Smooth muscle cell (in vitro differentiated cells): ENCODE measurements around the gene TCF21. TPM values are rescaled to one million over a fixed set of nuclear protein-coding genes. Genes with fewer than 3 reads are reported as not detected.

Experiments
- DNase-seq: peaks from one replicate; lab custom pipeline; 2025; ENCODE audit not compliant: unreplicated experiment; lab: John Stamatoyannopoulos, UW
- H2AFZ ChIP-seq: fragments of 200-600 bp; sonication (generic); 2 replicates; pipeline ENCODE4 v1.6.0; 2016; ENCODE audit warnings: antibody characterized with exemption, low read depth, mild to moderate bottlenecking
- H3F3A ChIP-seq: fragments of 200-600 bp; sonication (generic); 2 replicates; pipeline ENCODE4 v1.6.0; 2017; ENCODE audit warnings: antibody characterized with exemption, low read depth
- H3K27ac ChIP-seq: fragments of 200-600 bp; sonication (generic); 2 replicates; pipeline ENCODE4 v1.5.1; 2016; ENCODE audit warnings: low read depth, mild to moderate bottlenecking
- H3K27me3 ChIP-seq: fragments of 200-600 bp; sonication (generic); 2 replicates; pipeline ENCODE4 v1.6.1; 2016; ENCODE audit warnings: low read depth, mild to moderate bottlenecking
- H3K36me3 ChIP-seq: fragments of 200-600 bp; sonication (generic); 2 replicates; pipeline ENCODE4 v1.5.1; 2016; ENCODE audit warnings: low read depth
- H3K4me1 ChIP-seq: fragments of 200-600 bp; sonication (generic); 2 replicates; pipeline ENCODE4 v1.5.1; 2016; ENCODE audit warnings: low read depth
- H3K4me2 ChIP-seq: fragments of 200-600 bp; sonication (generic); 2 replicates; pipeline ENCODE4 v1.6.0; 2016; ENCODE audit warnings: mild to moderate bottlenecking
- H3K4me3 ChIP-seq: fragments of 200-600 bp; sonication (generic); 2 replicates; pipeline ENCODE4 v1.5.1; 2016; ENCODE audit warnings: mild to moderate bottlenecking
- H3K79me2 ChIP-seq: fragments of 200-600 bp; sonication (generic); 2 replicates; pipeline ENCODE4 v1.6.0; 2016; ENCODE audit warnings: low read depth, mild to moderate bottlenecking
- H3K9ac ChIP-seq: fragments of 200-600 bp; sonication (generic); 2 replicates; pipeline ENCODE4 v1.6.0; 2016; ENCODE audit warnings: low read depth
- H3K9me3 ChIP-seq: fragments of 200-600 bp; sonication (generic); replicated peaks from 2 replicates; pipeline ENCODE4 v1.5.1; 2016; ENCODE audit warnings: low read depth
- H4K20me1 ChIP-seq: fragments of 200-600 bp; sonication (generic); 2 replicates; pipeline ENCODE4 v1.6.0; 2016; ENCODE audit warnings: low read depth
- CTCF ChIP-seq: fragments of 200-600 bp; sonication (generic); IDR thresholded peaks from 2 replicates; pipeline ENCODE4 v1.5.1; 2017; ENCODE audit warnings: borderline replicate concordance, mild to moderate bottlenecking, antibody characterized with exemption; ENCODE audit not compliant: insufficient read depth, poor library complexity, severe bottlenecking
- WGBS: methylation state at CpG from one replicate; pipeline ENCODE4 v1.1.7; 2016; ENCODE audit warnings: low lambda C conversion rate; 5-methylcytosine and 5-hydroxymethylcytosine counted together
- polyA plus RNA-seq: library from polyadenylated mRNA; unstranded; fragments of >200 nt; fragmentation: Nextera tagmentation; extraction: Ambion mirVana; gene quantifications from 2 replicates; pipeline ENCODE4 v1.2.1, GENCODE V29; 2016
- total RNA-seq: library from RNA; depleted of rRNA; stranded (reverse); fragments of >200 nt; gene quantifications from 2 replicates; pipeline ENCODE4 v1.2.3, GENCODE V29; 2014

TCF21 gene
- total and polyA plus RNA-seq, 2 experiments from 2014 or later = 1.2 to 2.4 TPM

GRCh38 chr6:133916650-133917151, 27.8 kb downstream of the TCF21 start:
- Histone ChIP-seq H3K79me2 (no peaks in the 10 kb centered on the region), H3K4me3 (no peak overlapping the region), H3K9me3 (no peaks in the 10 kb centered on the region), H3F3A (no peaks in the 10 kb centered on the region), H3K27me3 (peaks cover 5% of the 10 kb centered on the region), H2AFZ (peak overlapping the region; percentile 61), H3K4me1 (peaks cover 11% of the 10 kb centered on the region), H3K9ac (no peak overlapping the region), H3K36me3 (no peaks in the 10 kb centered on the region), H4K20me1 (no peaks in the 10 kb centered on the region), H3K4me2 (no peak overlapping the region), H3K27ac (no peak overlapping the region)
- peak; percentile 95 for TF ChIP-seq CTCF
- peak; percentile 63 for DNase-seq
- WGBS = 8% methylated on average over 8 of the region's 8 CpGs

DNA sequence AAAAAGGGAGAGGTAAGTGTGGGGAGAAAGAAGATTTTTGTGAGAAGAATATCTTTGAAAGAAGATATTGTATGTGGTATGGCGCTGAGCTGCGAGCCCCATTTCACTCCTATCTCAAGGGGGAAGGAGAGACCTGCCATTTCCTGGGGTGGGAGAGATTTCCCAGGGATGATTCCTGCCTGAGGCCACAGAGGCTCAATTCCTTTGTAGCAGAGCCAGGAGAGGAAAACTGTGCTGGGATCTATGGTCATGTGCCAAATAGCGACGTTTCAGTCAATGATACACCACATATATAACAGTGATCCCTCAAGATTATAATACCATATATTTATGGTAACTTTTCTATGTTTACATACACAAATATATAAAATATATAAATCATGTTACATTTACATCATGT, 28.9 kb downstream of the TCF21 start:
- no peak overlapping the region for H2AFZ ChIP-seq

DNA sequence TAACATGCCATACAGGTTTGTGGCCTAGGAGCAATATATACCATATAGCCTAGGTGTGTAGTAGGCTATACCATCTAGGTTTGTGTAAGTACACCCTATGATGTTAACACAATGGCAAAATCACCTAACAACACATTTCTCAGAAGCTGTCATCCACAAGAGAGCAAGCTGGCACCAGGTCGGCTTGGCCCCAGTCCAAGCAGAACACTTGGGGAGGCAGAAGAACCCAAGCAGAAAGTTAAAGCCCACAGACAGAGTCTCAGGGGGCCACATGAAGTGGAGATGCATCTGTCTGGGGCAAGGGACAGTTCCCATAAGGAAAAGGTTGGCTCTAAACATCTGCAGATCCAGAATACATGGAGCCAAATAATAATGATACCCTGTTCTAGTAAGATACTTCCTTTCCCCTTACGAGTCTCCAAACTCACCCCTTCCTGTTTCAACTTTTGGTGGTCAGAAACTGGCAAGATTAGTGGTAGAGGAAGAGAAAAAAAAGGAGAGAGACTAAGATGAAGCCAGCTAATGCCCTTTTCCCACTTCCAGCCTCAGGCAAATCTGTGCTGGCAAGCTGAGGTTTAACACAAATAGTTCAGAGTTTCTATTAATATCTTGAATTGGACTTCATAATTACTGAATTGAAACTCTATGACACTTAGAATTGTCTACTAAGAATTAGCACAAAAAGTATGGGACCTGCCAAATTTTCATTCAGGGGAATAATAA, 29.5 kb downstream of the TCF21 start:
- Histone ChIP-seq H3K4me3 (no peak overlapping the region), H3K27ac (no peak overlapping the region), H3F3A (no peaks in the 10 kb centered on the region), H4K20me1 (no peaks in the 10 kb centered on the region), H3K4me2 (no peak overlapping the region), H3K27me3 (peaks cover 5% of the 10 kb centered on the region), H2AFZ (no peak overlapping the region), H3K9me3 (no peaks in the 10 kb centered on the region), H3K36me3 (no peaks in the 10 kb centered on the region), H3K79me2 (no peaks in the 10 kb centered on the region), H3K4me1 (peaks cover 11% of the 10 kb centered on the region), H3K9ac (no peak overlapping the region)
- TF ChIP-seq CTCF = no peak
- WGBS = 89% methylated on average over 2 of the region's 2 CpGs
- no peak for DNase-seq

More for the DNA sequence above, 28.9 kb downstream of the TCF21 start:
- H3F3A ChIP-seq = no peaks in the 10 kb centered on the region
- no peak overlapping the region for H3K4me3 ChIP-seq
- no peak overlapping the region for H3K4me2 ChIP-seq
- H4K20me1 ChIP-seq = no peaks in the 10 kb centered on the region
- H3K36me3 ChIP-seq = no peaks in the 10 kb centered on the region
- peaks cover 11% of the 10 kb centered on the region for H3K4me1 ChIP-seq
- H3K9me3 ChIP-seq = no peaks in the 10 kb centered on the region
- no peak for DNase-seq
- H3K27me3 ChIP-seq = peaks cover 5% of the 10 kb centered on the region
- no peak for TF ChIP-seq CTCF
- no peak overlapping the region for H3K9ac ChIP-seq
- 83% methylated on average over 4 of the region's 4 CpGs for WGBS
- no peaks in the 10 kb centered on the region for H3K79me2 ChIP-seq
- no peak overlapping the region for H3K27ac ChIP-seq

DNA sequence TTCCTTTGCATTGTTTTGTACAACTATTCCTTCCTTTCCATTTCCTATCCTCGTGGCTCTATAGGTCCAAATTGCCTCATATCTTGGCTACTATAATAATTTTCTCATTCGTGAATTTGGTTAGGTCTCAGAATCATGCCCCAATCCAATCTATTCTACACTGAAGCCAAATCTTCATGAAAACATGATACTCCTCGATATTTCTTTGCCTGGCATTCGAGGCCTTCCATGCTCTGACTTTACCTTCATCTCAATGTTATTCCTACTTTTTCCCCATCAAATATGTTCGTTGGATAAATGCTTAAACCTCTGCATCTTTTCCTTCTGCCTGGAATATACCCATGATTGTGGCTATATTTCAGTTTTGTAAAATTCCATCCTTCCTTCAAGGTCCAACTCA, 30.4 kb downstream of the TCF21 start:
- no peak overlapping the region for H3K27ac ChIP-seq
- H3K79me2 ChIP-seq = no peaks in the 10 kb centered on the region
- no peaks in the 10 kb centered on the region for H3K36me3 ChIP-seq
- H3K4me3 ChIP-seq = no peak overlapping the region
- TF ChIP-seq CTCF = no peak
- H3K27me3 ChIP-seq = peaks cover 5% of the 10 kb centered on the region
- H3K9ac ChIP-seq = no peak overlapping the region
- WGBS = 88% methylated on average over 5 of the region's 5 CpGs
- no peak for DNase-seq
- H4K20me1 ChIP-seq = no peaks in the 10 kb centered on the region
- no peak overlapping the region for H3K4me2 ChIP-seq
- peaks cover 11% of the 10 kb centered on the region for H3K4me1 ChIP-seq
- no peaks in the 10 kb centered on the region for H3F3A ChIP-seq
- no peaks in the 10 kb centered on the region for H3K9me3 ChIP-seq
- no peak overlapping the region for H2AFZ ChIP-seq
